KMS-11 (cell line): Measurements from ENCODE around the gene NCOA5.

Source experiments
- H2AFZ ChIP-seq: fragments of 200-600 bp; sonication (generic); 2 replicates; pipeline ENCODE4 v1.6.1; 2016; ENCODE audit warnings: antibody characterized with exemption, mixed run types, low read depth
- H3K27ac ChIP-seq: fragments of 200-600 bp; sonication (generic); 2 replicates; pipeline ENCODE4 v1.6.1; 2016; ENCODE audit warnings: mild to moderate bottlenecking, mixed run types
- H3K27me3 ChIP-seq: fragments of 200-600 bp; sonication (generic); 2 replicates; pipeline ENCODE4 v1.6.1; 2017; ENCODE audit warnings: mild to moderate bottlenecking, low read depth, mixed run types, moderate library complexity; ENCODE audit not compliant: insufficient read depth
- H3K36me3 ChIP-seq: fragments of 200-600 bp; sonication (generic); 2 replicates; pipeline ENCODE4 v1.6.1; 2017; ENCODE audit warnings: mild to moderate bottlenecking, mixed run types; ENCODE audit not compliant: insufficient read depth
- H3K4me1 ChIP-seq: fragments of 200-600 bp; sonication (generic); 2 replicates; pipeline ENCODE4 v1.6.1; 2016; ENCODE audit warnings: mild to moderate bottlenecking, low read depth, mixed run types; ENCODE audit not compliant: poor library complexity, severe bottlenecking
- H3K4me2 ChIP-seq: fragments of 200-600 bp; sonication (generic); 2 replicates; pipeline ENCODE4 v1.7.0; 2016; ENCODE audit warnings: mild to moderate bottlenecking, mixed run types
- H3K4me3 ChIP-seq: fragments of 200-600 bp; sonication (generic); IDR thresholded peaks from 2 replicates; pipeline ENCODE4 v1.6.1; 2017; ENCODE audit warnings: low read depth, low read length, mixed read lengths; ENCODE audit not compliant: insufficient read depth
- H3K79me2 ChIP-seq: fragments of 200-600 bp; sonication (generic); 2 replicates; pipeline ENCODE4 v1.6.1; 2016; ENCODE audit warnings: low read depth, mixed run types; ENCODE audit not compliant: insufficient read depth
- H3K9ac ChIP-seq: fragments of 200-600 bp; sonication (generic); 2 replicates; pipeline ENCODE4 v1.6.1; 2016; ENCODE audit warnings: mild to moderate bottlenecking, mixed run types
- H4K20me1 ChIP-seq: fragments of 200-600 bp; sonication (generic); 2 replicates; pipeline ENCODE4 v1.6.1; 2016; ENCODE audit warnings: mild to moderate bottlenecking, mixed run types; ENCODE audit not compliant: insufficient read depth
- TF ChIP-seq, protein P1 (sequence below): fragments of 200-600 bp; sonication (generic); conservative IDR thresholded peaks from 2 replicates; pipeline ENCODE4 v1.6.1; 2017; ENCODE audit warnings: low read depth, mild to moderate bottlenecking, antibody characterized with exemption, low read length, moderate library complexity, mixed read lengths

Gene NCOA5

GRCh38 chr20:46084805-46085178 lies 5.0 kb downstream of the NCOA5 start:
- Histone ChIP-seq H3K4me3 (no peak overlapping the region), H3K27ac (no peak overlapping the region), H2AFZ (no peak overlapping the region), H3K9ac (no peak overlapping the region), H3K36me3 (peaks cover under 1% of the 10 kb centered on the region; the same call in 1 of the 2 replicates), H3K4me1 (peaks cover 20% of the 10 kb centered on the region), H3K27me3 (no peaks in the 10 kb centered on the region), H3K79me2 (peaks cover 94% of the 10 kb centered on the region), H4K20me1 (peaks cover 44% of the 10 kb centered on the region; the same call in 1 of the 2 replicates), H3K4me2 (no peak overlapping the region)
- TF ChIP-seq, protein P1, sequence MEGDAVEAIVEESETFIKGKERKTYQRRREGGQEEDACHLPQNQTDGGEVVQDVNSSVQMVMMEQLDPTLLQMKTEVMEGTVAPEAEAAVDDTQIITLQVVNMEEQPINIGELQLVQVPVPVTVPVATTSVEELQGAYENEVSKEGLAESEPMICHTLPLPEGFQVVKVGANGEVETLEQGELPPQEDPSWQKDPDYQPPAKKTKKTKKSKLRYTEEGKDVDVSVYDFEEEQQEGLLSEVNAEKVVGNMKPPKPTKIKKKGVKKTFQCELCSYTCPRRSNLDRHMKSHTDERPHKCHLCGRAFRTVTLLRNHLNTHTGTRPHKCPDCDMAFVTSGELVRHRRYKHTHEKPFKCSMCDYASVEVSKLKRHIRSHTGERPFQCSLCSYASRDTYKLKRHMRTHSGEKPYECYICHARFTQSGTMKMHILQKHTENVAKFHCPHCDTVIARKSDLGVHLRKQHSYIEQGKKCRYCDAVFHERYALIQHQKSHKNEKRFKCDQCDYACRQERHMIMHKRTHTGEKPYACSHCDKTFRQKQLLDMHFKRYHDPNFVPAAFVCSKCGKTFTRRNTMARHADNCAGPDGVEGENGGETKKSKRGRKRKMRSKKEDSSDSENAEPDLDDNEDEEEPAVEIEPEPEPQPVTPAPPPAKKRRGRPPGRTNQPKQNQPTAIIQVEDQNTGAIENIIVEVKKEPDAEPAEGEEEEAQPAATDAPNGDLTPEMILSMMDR = no peak

- H3K36me3 ChIP-seq = peaks cover 6% of the 10 kb centered on the region; the same call in 1 of the 2 replicates
- TF ChIP-seq, protein P1 = no peak
- no peak overlapping the region for H3K4me3 ChIP-seq
- no peak overlapping the region for H2AFZ ChIP-seq
- H3K4me1 ChIP-seq = peaks cover 18% of the 10 kb centered on the region
- no peak overlapping the region for H3K9ac ChIP-seq
- peaks cover 42% of the 10 kb centered on the region; the same call in 1 of the 2 replicates for H4K20me1 ChIP-seq
- H3K27me3 ChIP-seq = no peaks in the 10 kb centered on the region
- H3K4me2 ChIP-seq = no peak overlapping the region
- H3K27ac ChIP-seq = no peak overlapping the region
- H3K79me2 ChIP-seq = peaks cover 92% of the 10 kb centered on the region
Observed at GRCh38 chr20:46083531-46084061, 6.2 kb downstream of the NCOA5 start.

GRCh38 chr20:46083101-46083500 lies 6.7 kb downstream of the NCOA5 start:
- no peak overlapping the region for H3K27ac ChIP-seq
- TF ChIP-seq, protein P1 = no peak
- H3K79me2 ChIP-seq = peaks cover 87% of the 10 kb centered on the region
- H3K4me1 ChIP-seq = peaks cover 13% of the 10 kb centered on the region
- peaks cover 37% of the 10 kb centered on the region; the same call in 1 of the 2 replicates for H4K20me1 ChIP-seq
- no peak overlapping the region for H3K4me2 ChIP-seq
- no peaks in the 10 kb centered on the region for H3K27me3 ChIP-seq
- H3K4me3 ChIP-seq = no peak overlapping the region
- H3K36me3 ChIP-seq = peaks cover 6% of the 10 kb centered on the region; the same call in 1 of the 2 replicates
- no peak overlapping the region for H3K9ac ChIP-seq
- H2AFZ ChIP-seq = no peak overlapping the region

DNA sequence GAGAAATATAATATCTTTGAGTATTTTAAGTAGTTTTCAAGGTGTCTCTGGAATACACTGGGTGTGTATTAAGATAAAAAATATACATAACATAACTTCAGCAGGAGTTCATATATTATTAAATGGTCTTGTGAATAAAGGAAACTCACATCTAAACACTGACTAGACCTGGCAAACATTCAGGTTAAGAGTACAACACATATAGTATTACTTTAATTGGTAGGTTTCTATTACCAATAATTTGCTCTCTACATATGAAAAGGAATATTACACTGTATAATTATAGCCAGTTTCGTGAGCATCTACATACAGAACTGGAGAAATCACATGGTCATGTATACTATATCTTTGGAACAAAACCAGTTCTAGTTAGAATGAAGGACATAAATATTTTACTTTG lies 8.7 kb downstream of the NCOA5 start:
- TF ChIP-seq, protein P1 = no peak
- H4K20me1 ChIP-seq = peaks cover 27% of the 10 kb centered on the region; the same call in 1 of the 2 replicates
- H3K27me3 ChIP-seq = no peaks in the 10 kb centered on the region
- no peak overlapping the region for H2AFZ ChIP-seq
- H3K79me2 ChIP-seq = peaks cover 66% of the 10 kb centered on the region
- H3K4me1 ChIP-seq = no peaks in the 10 kb centered on the region
- no peak overlapping the region for H3K4me2 ChIP-seq
- no peak overlapping the region for H3K9ac ChIP-seq
- H3K36me3 ChIP-seq = peaks cover 6% of the 10 kb centered on the region; the same call in 1 of the 2 replicates
- no peak overlapping the region for H3K27ac ChIP-seq
- H3K4me3 ChIP-seq = no peak overlapping the region
